Bladder microvascular endothelial cell (primary cell): ENCODE measurements around the gene LINGO1. TPM values are rescaled to one million over a fixed set of nuclear protein-coding genes. Genes with fewer than 3 reads are reported as not detected.

ENCODE experiments used
- total RNA-seq: library from RNA; depleted of rRNA; stranded (reverse); fragments of >200 nt; gene quantifications from 2 replicates; pipeline ENCODE4 v1.2.3, GENCODE V29; 2014

The LINGO1 gene
- total RNA-seq = 0.19 TPM in 1 of 2 replicates, not detected in the other

DNA sequence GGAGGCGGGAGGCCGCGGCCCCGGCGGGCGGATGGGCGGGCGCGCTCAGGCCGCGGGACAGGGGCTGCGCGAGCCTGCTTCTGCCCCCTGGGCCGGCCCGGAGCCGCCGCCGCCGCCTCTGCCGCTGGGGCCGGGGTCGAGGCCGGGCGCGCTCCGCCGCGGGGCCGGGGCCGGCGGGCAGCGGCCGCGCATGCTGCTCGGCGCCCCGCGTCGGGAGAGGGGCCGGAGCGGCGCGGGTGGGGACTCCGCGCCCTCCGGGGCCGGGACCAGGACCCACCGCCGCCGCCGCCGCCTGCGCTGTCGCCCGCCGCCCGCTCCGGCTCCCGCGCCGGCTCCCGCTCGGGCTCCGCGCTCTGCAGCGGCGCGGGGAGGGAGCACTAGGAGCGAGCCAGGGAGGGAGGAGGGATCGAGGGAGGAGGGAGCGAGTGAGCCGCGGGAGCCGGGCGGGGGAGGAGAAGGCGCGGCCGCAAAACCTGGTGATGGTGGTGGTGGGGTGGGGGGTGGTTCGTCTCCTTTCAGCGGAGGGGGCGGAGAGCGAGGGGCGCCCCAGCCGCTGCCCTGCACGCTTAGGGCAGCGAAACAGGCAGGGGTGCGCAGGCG lies at the start of gene LINGO1:
Gene LINGO1 (minus strand): TSS at position 379 of the 600 bp plus-strand sequence. CDS start 597 bp downstream, outside the sequence.

Other genes with a start within 250 kb of the LINGO1 start
- gene PEAK1, start 212.8 kb downstream of the LINGO1 start, total RNA-seq = 32.1 and 122 TPM in 2 replicates
- gene HMG20A, start 212.0 kb downstream of the LINGO1 start, total RNA-seq = 21.5 and 50.5 TPM in 2 replicates